Right ventricle myocardium inferior (tissue), 1 donor: Measurements from ENCODE around the gene SLC2A10. TPM values are rescaled to one million over a fixed set of nuclear protein-coding genes. Genes with fewer than 3 reads are reported as not detected.

Experiments used
- ATAC-seq: fragments of 200-7000 bp; cut with Tn5 transposase; one replicate; pipeline ENCODE4 v1.9.1; 2020; ENCODE audit warnings: mild to moderate bottlenecking, moderate library complexity
- DNase-seq: peaks from one replicate; pipeline ENCODE4 v3.0.0; 2021; ENCODE audit errors: missing footprints
- intact Hi-C: fragments of 100-400 bp; cut with DNase I; formaldehyde crosslinking; loops from one replicate; pipeline ENCODE4 v1.11.0; 2022
- total RNA-seq: library from RNA; stranded (reverse); fragmentation: NEBNext Ultra II Directional; extraction: Animal tissue kit (Norgen Biotek cat#: 25700); gene quantifications from one replicate; pipeline ENCODE4 v1.2.1, GENCODE V29; 2021
- donor health status: DM: no; HTN: yes; CAD: no; lungs with severe emphysema.

SLC2A10 gene
- total RNA-seq, 1 donor from 2014 or later: 3.1 TPM

GRCh38 chr20:46779831-46780230, 70.4 kb downstream of the SLC2A10 start:
- intact Hi-C loops: no loop called here
- no peak for DNase-seq
- ATAC-seq: no peak

GRCh38 chr20:46784436-46785127, 75.1 kb downstream of the SLC2A10 start:
- intact Hi-C loops: no loop called here
- no peak for ATAC-seq
- DNase-seq: no peak

Other genes with a start within 250 kb of the SLC2A10 start
- 0.57 TPM for gene ZNF334, start 196.1 kb upstream of the SLC2A10 start, total RNA-seq
- gene OCSTAMP, start 159.0 kb upstream of the SLC2A10 start, total RNA-seq: not detected
- 0.30 TPM for gene SLC13A3, start 58.2 kb upstream of the SLC2A10 start, total RNA-seq
- gene TP53RK, start 20.2 kb upstream of the SLC2A10 start, total RNA-seq: 5.6 TPM
- gene EYA2, start 185.2 kb downstream of the SLC2A10 start, total RNA-seq: 1.5 TPM